Hepatocyte (in vitro differentiated cells): Measurements from ENCODE around the gene PALLD. TPM values are rescaled to one million over a fixed set of nuclear protein-coding genes. Genes with fewer than 3 reads are reported as not detected.

Experiments used
- DNase-seq: peaks from one replicate; pipeline ENCODE4 v3.0.0-alpha.2; 2016; ENCODE audit warnings: low spot score
- H2AFZ ChIP-seq: fragments of 200-600 bp; sonication (generic); 2 replicates; pipeline ENCODE4 v1.6.0; 2016; ENCODE audit warnings: antibody characterized with exemption, mild to moderate bottlenecking
- H3K27ac ChIP-seq: fragments of 200-600 bp; sonication (generic); 2 replicates; pipeline ENCODE4 v1.5.1; 2016; ENCODE audit warnings: mild to moderate bottlenecking
- H3K27me3 ChIP-seq: fragments of 200-600 bp; sonication (generic); 2 replicates; pipeline ENCODE4 v1.6.1; 2016
- H3K36me3 ChIP-seq: fragments of 200-600 bp; sonication (generic); replicated peaks from 2 replicates; pipeline ENCODE4 v1.5.1; 2016; ENCODE audit warnings: low read depth; ENCODE audit not compliant: insufficient read depth
- H3K4me1 ChIP-seq: fragments of 200-600 bp; sonication (generic); 2 replicates; pipeline ENCODE4 v1.5.1; 2016; ENCODE audit warnings: mild to moderate bottlenecking, moderate library complexity; ENCODE audit not compliant: insufficient read depth
- H3K4me2 ChIP-seq: fragments of 200-600 bp; sonication (generic); 2 replicates; pipeline ENCODE4 v1.6.0; 2016
- H3K4me3 ChIP-seq: fragments of 200-600 bp; sonication (generic); 2 replicates; pipeline ENCODE4 v1.5.1; 2016; ENCODE audit warnings: mild to moderate bottlenecking
- H3K79me2 ChIP-seq: fragments of 200-600 bp; sonication (generic); 2 replicates; pipeline ENCODE4 v1.6.0; 2017; ENCODE audit warnings: mild to moderate bottlenecking
- H3K9me2 ChIP-seq: fragments of 200-600 bp; sonication (generic); replicated peaks from 2 replicates; pipeline ENCODE4 v1.6.0; 2017; ENCODE audit warnings: mild to moderate bottlenecking; ENCODE audit not compliant: insufficient read depth
- H3K9me3 ChIP-seq: fragments of 200-600 bp; sonication (generic); 2 replicates; pipeline ENCODE4 v1.5.1; 2016; ENCODE audit warnings: low read depth, mild to moderate bottlenecking
- H4K20me1 ChIP-seq: fragments of 200-600 bp; sonication (generic); 2 replicates; pipeline ENCODE4 v1.6.0; 2016; ENCODE audit warnings: mild to moderate bottlenecking; ENCODE audit not compliant: insufficient read depth, poor library complexity, severe bottlenecking
- CTCF ChIP-seq: fragments of 200-600 bp; sonication (generic); IDR thresholded peaks from 2 replicates; pipeline ENCODE4 v1.5.1; 2016; ENCODE audit warnings: antibody characterized with exemption, mild to moderate bottlenecking; ENCODE audit not compliant: poor library complexity
- EZH2 ChIP-seq: fragments of 200-600 bp; sonication (generic); IDR thresholded peaks from 2 replicates; pipeline ENCODE4 v1.6.1; 2016; ENCODE audit warnings: antibody characterized with exemption, mild to moderate bottlenecking, borderline replicate concordance
- EZH2phosphoT487 ChIP-seq: fragments of 200-600 bp; sonication (generic); IDR thresholded peaks from one replicate; pipeline ENCODE4 v1.6.1; 2018; ENCODE audit warnings: antibody characterized with exemption, mild to moderate bottlenecking, low read depth, moderate library complexity; ENCODE audit not compliant: unreplicated experiment, severe bottlenecking
- WGBS: methylation state at CpG from one replicate; pipeline ENCODE4 v1.1.6; 2016; ENCODE audit warnings: low lambda C conversion rate; ENCODE audit errors: missing lambda C conversion rate; 5-methylcytosine and 5-hydroxymethylcytosine counted together
- polyA plus RNA-seq: library from polyadenylated mRNA; unstranded; fragments of >200 nt; fragmentation: Nextera tagmentation; extraction: Ambion mirVana; gene quantifications from 2 replicates; pipeline ENCODE4 v1.2.1, GENCODE V29; 2016
- total RNA-seq: library from RNA; depleted of rRNA; stranded (reverse); fragments of >200 nt; gene quantifications from 2 replicates; pipeline ENCODE4 v1.2.3, GENCODE V29; 2014

Gene PALLD
- total and polyA plus RNA-seq, 2 experiments from 2014 or later, result 82.7 to 85.2 TPM

GRCh38 chr4:168758351-168758876 is 261.6 kb downstream of the PALLD start:
- H3K4me2 ChIP-seq, result no peak overlapping the region
- WGBS, result 76% methylated on average over 4 of the region's 4 CpGs
- H3K27ac ChIP-seq, result peak overlapping the region; percentile 46

GRCh38 chr4:168759321-168759720 is 262.5 kb downstream of the PALLD start:
- no peak overlapping the region for H3K27ac ChIP-seq
- H3K4me1 ChIP-seq, result no peaks in the 10 kb centered on the region
- H3K79me2 ChIP-seq, result no peaks in the 10 kb centered on the region
- no peak overlapping the region for H2AFZ ChIP-seq
- H3K36me3 ChIP-seq, result no peaks in the 10 kb centered on the region
- no peak for DNase-seq
- no peaks in the 10 kb centered on the region for H3K9me2 ChIP-seq
- no peak overlapping the region for H3K4me3 ChIP-seq
- no peak for TF ChIP-seq EZH2phosphoT487
- no peak overlapping the region for H3K4me2 ChIP-seq
- H3K9me3 ChIP-seq, result no peaks in the 10 kb centered on the region
- 96% methylated on average over 1 of the region's 1 CpG for WGBS
- H3K27me3 ChIP-seq, result no peaks in the 10 kb centered on the region
- H4K20me1 ChIP-seq, result no peaks in the 10 kb centered on the region

More at GRCh38 chr4:168758351-168758876, 261.6 kb downstream of the PALLD start:
- Histone ChIP-seq H3K4me1 (no peaks in the 10 kb centered on the region), H3K27me3 (no peaks in the 10 kb centered on the region), H3K9me2 (no peaks in the 10 kb centered on the region), H4K20me1 (no peaks in the 10 kb centered on the region), H2AFZ (no peak overlapping the region), H3K9me3 (no peaks in the 10 kb centered on the region), H3K4me3 (no peak overlapping the region), H3K79me2 (no peaks in the 10 kb centered on the region), H3K36me3 (no peaks in the 10 kb centered on the region)
- DNase-seq, result no peak
- TF ChIP-seq EZH2 (no peak), EZH2phosphoT487 (no peak), CTCF (no peak)

- H2AFZ ChIP-seq, result no peak overlapping the region
- no peaks in the 10 kb centered on the region for H3K9me2 ChIP-seq
- no peaks in the 10 kb centered on the region for H3K27me3 ChIP-seq
- H4K20me1 ChIP-seq, result no peaks in the 10 kb centered on the region
- no peaks in the 10 kb centered on the region for H3K79me2 ChIP-seq
- no peak overlapping the region for H3K4me2 ChIP-seq
- WGBS, result 93% methylated on average over 10 of the region's 10 CpGs
- H3K4me1 ChIP-seq, result no peaks in the 10 kb centered on the region
- no peaks in the 10 kb centered on the region for H3K36me3 ChIP-seq
- no peak overlapping the region for H3K4me3 ChIP-seq
- no peak overlapping the region for H3K27ac ChIP-seq
- H3K9me3 ChIP-seq, result no peaks in the 10 kb centered on the region
- no peak for DNase-seq
- no peak for TF ChIP-seq EZH2phosphoT487
- no peak for TF ChIP-seq CTCF
- TF ChIP-seq EZH2, result no peak
Measured at GRCh38 chr4:168759959-168760527, 263.2 kb downstream of the PALLD start.

GRCh38 chr4:168761066-168761465 is 264.2 kb downstream of the PALLD start:
- no peak overlapping the region for H3K27ac ChIP-seq
- H3K79me2 ChIP-seq, result no peaks in the 10 kb centered on the region
- no peaks in the 10 kb centered on the region for H3K36me3 ChIP-seq
- no peaks in the 10 kb centered on the region for H3K27me3 ChIP-seq
- H4K20me1 ChIP-seq, result no peaks in the 10 kb centered on the region
- no peaks in the 10 kb centered on the region for H3K4me1 ChIP-seq
- H3K4me2 ChIP-seq, result no peak overlapping the region
- no peaks in the 10 kb centered on the region for H3K9me2 ChIP-seq
- no peak for DNase-seq
- TF ChIP-seq EZH2phosphoT487 (no peak), EZH2 (no peak), CTCF (no peak)
- H2AFZ ChIP-seq, result no peak overlapping the region
- 90% methylated on average over 4 of the region's 4 CpGs for WGBS
- no peak overlapping the region for H3K4me3 ChIP-seq
- H3K9me3 ChIP-seq, result no peaks in the 10 kb centered on the region
